SK-N-SH (cell line): Measurements from ENCODE around the gene ZMIZ1. TPM values are rescaled to one million over a fixed set of nuclear protein-coding genes. Genes with fewer than 3 reads are reported as not detected.

Experiments used
- CTCF ChIA-PET: fragments of 300-600, 350-600 bp; formaldehyde crosslinking; extraction: SDS; loops from one replicate; lab custom pipeline; 2021; lab: Yijun Ruan, JAX
- POLR2A ChIA-PET: fragments of 350-600 bp; sonication (Branson Sonifier 250); formaldehyde crosslinking; extraction: SDS; loops from one replicate; lab custom pipeline; 2020; ENCODE audit warnings: antibody characterized with exemption, inconsistent platforms; lab: Yijun Ruan, JAX
- DNase-seq: peaks from one replicate; pipeline ENCODE4 v3.0.0; 2012
- H2AFZ ChIP-seq: fragments of 200-600 bp; sonication (generic); 2 replicates; pipeline ENCODE4 v1.8.1; 2016; ENCODE audit warnings: antibody characterized with exemption, mild to moderate bottlenecking, low read depth
- H3F3A ChIP-seq: fragments of 200-600 bp; sonication (generic); replicated peaks from 2 replicates; pipeline ENCODE3; 2016; ENCODE audit warnings: antibody characterized with exemption, mild to moderate bottlenecking; ENCODE audit not compliant: insufficient read depth
- H3K27ac ChIP-seq, 2 experiments: fragments of 200-500 bp in 1 of 2; fragments of 200-600 bp in 1 of 2; sonication (Bioruptor generic) in 1 of 2; sonication (generic), shearing (Covaris generic) in 1 of 2; 2 replicates each; pipeline versions ENCODE4 v1.5.1 to v1.6.1; 2014 to 2016; ENCODE audit warnings: low read depth in 2 of 2, inconsistent platforms in 1 of 2, low read length in 1 of 2, mild to moderate bottlenecking in 1 of 2, mixed read lengths in 1 of 2
- H3K27me3 ChIP-seq: fragments of 200-600 bp; sonication (generic), shearing (Covaris generic); 2 replicates; pipeline ENCODE4 v1.6.1; 2016; ENCODE audit warnings: mixed run types; ENCODE audit not compliant: insufficient read depth
- H3K36me3 ChIP-seq, 2 experiments: fragments of 200-500 bp in 1 of 2; fragments of 200-600 bp in 1 of 2; sonication (Bioruptor generic) in 1 of 2; sonication (generic) in 1 of 2; replicated peaks in 1 of 2; 2 replicates each; pipeline versions ENCODE3 to v1.5.1; 2014 to 2016; ENCODE audit warnings: low read length in 1 of 2, mild to moderate bottlenecking in 1 of 2; ENCODE audit not compliant: insufficient read depth in 2 of 2, control insufficient read depth in 1 of 2
- H3K4me1 ChIP-seq, 2 experiments: fragments of 200-500 bp in 1 of 2; fragments of 200-600 bp in 1 of 2; sonication (Bioruptor generic) in 1 of 2; sonication (generic), shearing (Covaris generic) in 1 of 2; 2 replicates each; pipeline versions ENCODE4 v1.5.1 to v1.6.1; 2014 to 2016; ENCODE audit warnings: low read depth in 1 of 2, low read length in 1 of 2, mixed run types in 1 of 2; ENCODE audit not compliant: insufficient read depth in 2 of 2, control insufficient read depth in 1 of 2
- H3K4me2 ChIP-seq: fragments of 200-600 bp; sonication (generic), shearing (Covaris generic); 2 replicates; pipeline ENCODE4 v1.6.1; 2017; ENCODE audit warnings: mixed run types
- H3K4me3 ChIP-seq, 2 experiments: fragments of 200-500 bp in 1 of 2; fragments of 200-600 bp in 1 of 2; sonication (Bioruptor generic) in 1 of 2; sonication (generic), shearing (Covaris generic) in 1 of 2; 2 replicates each; pipeline versions ENCODE4 v1.5.1 to v1.8.1; 2014 to 2016; ENCODE audit warnings: low read depth in 2 of 2, inconsistent platforms in 1 of 2, low read length in 1 of 2, mild to moderate bottlenecking in 1 of 2, mixed read lengths in 1 of 2, moderate library complexity in 1 of 2
- H3K79me2 ChIP-seq: fragments of 200-600 bp; sonication (generic); 2 replicates; pipeline ENCODE4 v1.8.1; 2017; ENCODE audit warnings: mild to moderate bottlenecking; ENCODE audit not compliant: insufficient read depth
- H3K9ac ChIP-seq: fragments of 200-600 bp; sonication (generic); 2 replicates; pipeline ENCODE4 v1.6.1; 2017; ENCODE audit warnings: mixed run types
- H3K9me2 ChIP-seq: fragments of 200-600 bp; sonication (generic); 2 replicates; pipeline ENCODE4 v1.6.1; 2017; ENCODE audit warnings: mixed run types
- H3K9me3 ChIP-seq: fragments of 200-600 bp; sonication (generic); 2 replicates; pipeline ENCODE4 v1.6.1; 2017; ENCODE audit warnings: mixed run types, mild to moderate bottlenecking, moderate library complexity
- H4K20me1 ChIP-seq: fragments of 200-600 bp; sonication (generic); 2 replicates; pipeline ENCODE4 v1.6.1; 2017; ENCODE audit warnings: mild to moderate bottlenecking, mixed run types; ENCODE audit not compliant: insufficient read depth
- EZH2phosphoT487 ChIP-seq: fragments of 200-600 bp; sonication (generic); IDR thresholded peaks from 2 replicates; pipeline ENCODE4 v1.6.1; 2017; ENCODE audit warnings: low read depth, mixed run types, mild to moderate bottlenecking, antibody characterized with exemption, moderate library complexity, borderline replicate concordance
- FOSL2 ChIP-seq: IDR thresholded peaks from 2 replicates; pipeline ENCODE4 v1.4.0; 2012; ENCODE audit warnings: low read depth, mild to moderate bottlenecking, moderate library complexity, borderline replicate concordance
- FOXJ3 ChIP-seq: sonication (generic); formaldehyde crosslinking; IDR thresholded peaks from 2 replicates; pipeline ENCODE4 v1.5.1; 2020; ENCODE audit warnings: mild to moderate bottlenecking, missing genetic modification reagents
- JUND ChIP-seq: IDR thresholded peaks from 2 replicates; pipeline ENCODE4 v1.4.0; 2012
- MXI1 ChIP-seq: IDR thresholded peaks from 2 replicates; pipeline ENCODE4 v1.6.1; 2012; ENCODE audit warnings: mild to moderate bottlenecking, low read depth, low read length, improper control_type of control experiment
- NFIC ChIP-seq: IDR thresholded peaks from 2 replicates; pipeline ENCODE4 v1.4.0; 2012; ENCODE audit warnings: borderline replicate concordance
- RAD21 ChIP-seq: IDR thresholded peaks from 2 replicates; pipeline ENCODE4 v1.6.1; 2012; ENCODE audit warnings: mild to moderate bottlenecking, low read length
- SIN3A ChIP-seq: IDR thresholded peaks from 2 replicates; pipeline ENCODE4 v1.6.1; 2012; ENCODE audit warnings: low read depth, mild to moderate bottlenecking, low read length, moderate library complexity, borderline replicate concordance
- SMC3 ChIP-seq: IDR thresholded peaks from 2 replicates; pipeline ENCODE4 v1.6.1; 2012; ENCODE audit warnings: low read depth, low read length, improper control_type of control experiment
- WGBS: methylation state at CpG from one replicate; pipeline ENCODE4 v1.1.6; 2017; ENCODE audit warnings: low lambda C conversion rate; 5-methylcytosine and 5-hydroxymethylcytosine counted together
- polyA plus RNA-seq, 3 experiments: library from polyadenylated mRNA; depleted of rRNA; stranded (reverse); fragments of >200 nt; gene quantifications; 2 replicates each; pipeline ENCODE4 v1.2.3, GENCODE V29; 2012
- TF ChIP-seq, protein P1 (sequence below): fragments of 200-600 bp; sonication (generic); IDR thresholded peaks from 2 replicates; pipeline ENCODE4 v1.6.1; 2017; ENCODE audit warnings: antibody characterized with exemption, mild to moderate bottlenecking, moderate library complexity
- TF ChIP-seq, protein P2 (sequence below): IDR thresholded peaks from 2 replicates; pipeline ENCODE4 v1.6.1; 2012; ENCODE audit warnings: mild to moderate bottlenecking, low read depth, low read length, moderate library complexity
- TF ChIP-seq, protein P3 (sequence below): IDR thresholded peaks from 2 replicates; pipeline ENCODE4 v1.4.0; 2012; ENCODE audit warnings: low read depth, borderline replicate concordance

The ZMIZ1 gene
- polyA plus RNA-seq, 1 of the 3 experiments (the other 2 are of a cell fraction), result 23.5 TPM

- H3K27ac ChIP-seq, result peak overlapping the region in 1 of 2 experiments; percentile 84; a peak in 2 of 4 replicates
- H3K79me2 ChIP-seq, result peaks cover 73% of the 10 kb centered on the region
- no peaks in the 10 kb centered on the region for H3K9me3 ChIP-seq
- peaks cover 28% of the 10 kb centered on the region for H4K20me1 ChIP-seq
- H2AFZ ChIP-seq, result no peak overlapping the region
- peaks cover 9% of the 10 kb centered on the region for H3F3A ChIP-seq
- no peaks in the 10 kb centered on the region for H3K9me2 ChIP-seq
- no peak overlapping the region for H3K9ac ChIP-seq
- no peak overlapping the region for H3K4me2 ChIP-seq
- ChIA-PET CTCF (interaction anchor here (0.6 to 7.1 kb wide), 71 partner anchors 9 to 1152 kb away, joined by 3 to 136 read pairs (median 6); partner anchors contain the start of gene ZMIZ1), POLR2A (no interaction called here)
- H3K36me3 ChIP-seq, result peaks cover 13 to 18% of the 10 kb centered on the region in 2 experiments
- DNase-seq, result peak; percentile 85
- 40% methylated on average over 3 of the region's 18 CpGs for WGBS
- H3K4me1 ChIP-seq, result peaks cover 19 to 67% of the 10 kb centered on the region in 2 experiments
- H3K4me3 ChIP-seq, result no peak overlapping the region; a peak in 1 of 4 replicates
- H3K27me3 ChIP-seq, result no peaks in the 10 kb centered on the region
- peak; percentile 36; the same call in 1 of the 2 replicates for TF ChIP-seq MXI1
- peak; percentile 85 for TF ChIP-seq RAD21
- TF ChIP-seq FOSL2, result no peak
- no peak for TF ChIP-seq EZH2phosphoT487
- peak; percentile 79 for TF ChIP-seq SMC3
- TF ChIP-seq, protein P1, sequence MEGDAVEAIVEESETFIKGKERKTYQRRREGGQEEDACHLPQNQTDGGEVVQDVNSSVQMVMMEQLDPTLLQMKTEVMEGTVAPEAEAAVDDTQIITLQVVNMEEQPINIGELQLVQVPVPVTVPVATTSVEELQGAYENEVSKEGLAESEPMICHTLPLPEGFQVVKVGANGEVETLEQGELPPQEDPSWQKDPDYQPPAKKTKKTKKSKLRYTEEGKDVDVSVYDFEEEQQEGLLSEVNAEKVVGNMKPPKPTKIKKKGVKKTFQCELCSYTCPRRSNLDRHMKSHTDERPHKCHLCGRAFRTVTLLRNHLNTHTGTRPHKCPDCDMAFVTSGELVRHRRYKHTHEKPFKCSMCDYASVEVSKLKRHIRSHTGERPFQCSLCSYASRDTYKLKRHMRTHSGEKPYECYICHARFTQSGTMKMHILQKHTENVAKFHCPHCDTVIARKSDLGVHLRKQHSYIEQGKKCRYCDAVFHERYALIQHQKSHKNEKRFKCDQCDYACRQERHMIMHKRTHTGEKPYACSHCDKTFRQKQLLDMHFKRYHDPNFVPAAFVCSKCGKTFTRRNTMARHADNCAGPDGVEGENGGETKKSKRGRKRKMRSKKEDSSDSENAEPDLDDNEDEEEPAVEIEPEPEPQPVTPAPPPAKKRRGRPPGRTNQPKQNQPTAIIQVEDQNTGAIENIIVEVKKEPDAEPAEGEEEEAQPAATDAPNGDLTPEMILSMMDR, result peak; percentile 95
These were observed 128.0 kb downstream of the ZMIZ1 start for GRCh38 chr10:79196470-79197461.

- WGBS, result 97% methylated on average over 4 of the region's 4 CpGs
- Histone ChIP-seq H3K4me3 (no peak overlapping the region), H3F3A (peaks cover 15% of the 10 kb centered on the region), H3K4me2 (no peak overlapping the region), H3K27me3 (no peaks in the 10 kb centered on the region), H3K27ac (peak overlapping the region in 1 of 2 experiments; percentile 84; a peak in 1 of 4 replicates), H2AFZ (no peak overlapping the region), H3K36me3 (peaks cover 15 to 22% of the 10 kb centered on the region in 2 experiments), H4K20me1 (peaks cover 27% of the 10 kb centered on the region), H3K4me1 (peaks cover 13 to 64% of the 10 kb centered on the region in 2 experiments), H3K9ac (no peak overlapping the region), H3K9me3 (no peaks in the 10 kb centered on the region), H3K79me2 (peaks cover 70% of the 10 kb centered on the region), H3K9me2 (no peaks in the 10 kb centered on the region)
- DNase-seq, result no peak
- CTCF ChIA-PET, result interaction anchor here (0.6 to 7.1 kb wide), 32 partner anchors 8 to 1150 kb away, joined by 3 to 136 read pairs (median 4); partner anchors contain the start of gene ZMIZ1
- POLR2A ChIA-PET, result no interaction called here
- TF ChIP-seq RAD21 (no peak), SMC3 (no peak), NFIC (no peak), JUND (no peak), FOXJ3 (CRISPR knock-in tag) (no peak), SIN3A (no peak)
- TF ChIP-seq, protein P2, sequence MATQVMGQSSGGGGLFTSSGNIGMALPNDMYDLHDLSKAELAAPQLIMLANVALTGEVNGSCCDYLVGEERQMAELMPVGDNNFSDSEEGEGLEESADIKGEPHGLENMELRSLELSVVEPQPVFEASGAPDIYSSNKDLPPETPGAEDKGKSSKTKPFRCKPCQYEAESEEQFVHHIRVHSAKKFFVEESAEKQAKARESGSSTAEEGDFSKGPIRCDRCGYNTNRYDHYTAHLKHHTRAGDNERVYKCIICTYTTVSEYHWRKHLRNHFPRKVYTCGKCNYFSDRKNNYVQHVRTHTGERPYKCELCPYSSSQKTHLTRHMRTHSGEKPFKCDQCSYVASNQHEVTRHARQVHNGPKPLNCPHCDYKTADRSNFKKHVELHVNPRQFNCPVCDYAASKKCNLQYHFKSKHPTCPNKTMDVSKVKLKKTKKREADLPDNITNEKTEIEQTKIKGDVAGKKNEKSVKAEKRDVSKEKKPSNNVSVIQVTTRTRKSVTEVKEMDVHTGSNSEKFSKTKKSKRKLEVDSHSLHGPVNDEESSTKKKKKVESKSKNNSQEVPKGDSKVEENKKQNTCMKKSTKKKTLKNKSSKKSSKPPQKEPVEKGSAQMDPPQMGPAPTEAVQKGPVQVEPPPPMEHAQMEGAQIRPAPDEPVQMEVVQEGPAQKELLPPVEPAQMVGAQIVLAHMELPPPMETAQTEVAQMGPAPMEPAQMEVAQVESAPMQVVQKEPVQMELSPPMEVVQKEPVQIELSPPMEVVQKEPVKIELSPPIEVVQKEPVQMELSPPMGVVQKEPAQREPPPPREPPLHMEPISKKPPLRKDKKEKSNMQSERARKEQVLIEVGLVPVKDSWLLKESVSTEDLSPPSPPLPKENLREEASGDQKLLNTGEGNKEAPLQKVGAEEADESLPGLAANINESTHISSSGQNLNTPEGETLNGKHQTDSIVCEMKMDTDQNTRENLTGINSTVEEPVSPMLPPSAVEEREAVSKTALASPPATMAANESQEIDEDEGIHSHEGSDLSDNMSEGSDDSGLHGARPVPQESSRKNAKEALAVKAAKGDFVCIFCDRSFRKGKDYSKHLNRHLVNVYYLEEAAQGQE, result no peak
- TF ChIP-seq, protein P3, sequence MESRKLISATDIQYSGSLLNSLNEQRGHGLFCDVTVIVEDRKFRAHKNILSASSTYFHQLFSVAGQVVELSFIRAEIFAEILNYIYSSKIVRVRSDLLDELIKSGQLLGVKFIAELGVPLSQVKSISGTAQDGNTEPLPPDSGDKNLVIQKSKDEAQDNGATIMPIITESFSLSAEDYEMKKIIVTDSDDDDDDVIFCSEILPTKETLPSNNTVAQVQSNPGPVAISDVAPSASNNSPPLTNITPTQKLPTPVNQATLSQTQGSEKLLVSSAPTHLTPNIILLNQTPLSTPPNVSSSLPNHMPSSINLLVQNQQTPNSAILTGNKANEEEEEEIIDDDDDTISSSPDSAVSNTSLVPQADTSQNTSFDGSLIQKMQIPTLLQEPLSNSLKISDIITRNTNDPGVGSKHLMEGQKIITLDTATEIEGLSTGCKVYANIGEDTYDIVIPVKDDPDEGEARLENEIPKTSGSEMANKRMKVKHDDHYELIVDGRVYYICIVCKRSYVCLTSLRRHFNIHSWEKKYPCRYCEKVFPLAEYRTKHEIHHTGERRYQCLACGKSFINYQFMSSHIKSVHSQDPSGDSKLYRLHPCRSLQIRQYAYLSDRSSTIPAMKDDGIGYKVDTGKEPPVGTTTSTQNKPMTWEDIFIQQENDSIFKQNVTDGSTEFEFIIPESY, result no peak
- TF ChIP-seq, protein P1, result no peak
These were observed 128.8 kb downstream of the ZMIZ1 start for GRCh38 chr10:79197558-79197957.
